ENCODE measurements around the gene GALT.

GRCh38 chr9:34629491-34629808, 17.0 kb upstream of the GALT start:
- TF ChIP-seq CTCF (IDR thresholded peaks at IDR 0.05 in 4 of 5, conservative IDR thresholded peaks at IDR 0.05 in 1 of 5): no peak
- no peak for TF ChIP-seq POLR2A (IDR thresholded peaks at IDR 0.05)
